HG03108 (cell line): ENCODE results near the gene CARNS1.

Experiments used
- ATAC-seq: cut with Tn5 transposase; IDR thresholded peaks from one replicate; pipeline ENCODE4 v1.9.1; 2021; ENCODE audit warnings: moderate library complexity; ENCODE audit not compliant: unreplicated experiment

CARNS1 gene

GRCh38 chr11:67415501-67416304, at the start of gene CARNS1:
CARNS1 (plus strand) TSS chr11:67415678; CDS start chr11:67416200, 522 bp downstream.
- no peak for ATAC-seq

- no peak for ATAC-seq
Measured at GRCh38 chr11:67365736-67366444, 49.6 kb upstream of the CARNS1 start.

- no peak for ATAC-seq
Measured at GRCh38 chr11:67366546-67366945, 48.9 kb upstream of the CARNS1 start.

GRCh38 chr11:67366961-67367760, 48.3 kb upstream of the CARNS1 start:
- no peak for ATAC-seq

- ATAC-seq, result no peak
Measured at GRCh38 chr11:67367761-67368227, 47.7 kb upstream of the CARNS1 start.

GRCh38 chr11:67368621-67369020, 46.9 kb upstream of the CARNS1 start:
- ATAC-seq, result no peak

- no peak for ATAC-seq
Measured at GRCh38 chr11:67369275-67369674, 46.2 kb upstream of the CARNS1 start.

- no peak for ATAC-seq
Measured at GRCh38 chr11:67369801-67370284, 45.6 kb upstream of the CARNS1 start.

- ATAC-seq, result no peak
Measured at GRCh38 chr11:67370351-67371076, 45.0 kb upstream of the CARNS1 start.

- ATAC-seq, result no peak
Measured at GRCh38 chr11:67371189-67371910, 44.1 kb upstream of the CARNS1 start.

- ATAC-seq, result no peak
Measured at GRCh38 chr11:67371911-67372320, 43.6 kb upstream of the CARNS1 start.

- ATAC-seq, result no peak
Measured at GRCh38 chr11:67372321-67372992, 43.0 kb upstream of the CARNS1 start.

GRCh38 chr11:67372993-67373647, 42.4 kb upstream of the CARNS1 start, which contains the start of gene CLCF1:
CLCF1 (minus strand) TSS chr11:67373598; CDS start chr11:67373539, 59 bp downstream.
- no peak for ATAC-seq

GRCh38 chr11:67373648-67374570, 41.6 kb upstream of the CARNS1 start:
- ATAC-seq, result peak; percentile 31

- no peak for ATAC-seq
Measured at GRCh38 chr11:67374571-67375281, 40.8 kb upstream of the CARNS1 start.

- ATAC-seq, result no peak
Measured at GRCh38 chr11:67375320-67376055, 40.0 kb upstream of the CARNS1 start.
